GM12878 (cell line): ENCODE measurements around the gene CCDC137. TPM values are rescaled to one million over a fixed set of nuclear protein-coding genes. Genes with fewer than 3 reads are reported as not detected.

ENCODE experiments used
- ATAC-seq: fragments of 200-7000 bp; cut with Tn5 transposase; 3 replicates; pipeline ENCODE4 v1.9.1; 2020; ENCODE audit warnings: mild to moderate bottlenecking, moderate library complexity
- BruUV-seq: library from RNA; stranded (reverse); fragments of 400-500 nt; replicated peaks from 2 replicates; lab custom pipeline; 2021; lab: Mats Ljungman, UMichigan
- CTCF ChIA-PET: fragments of 300-600 bp; sonication (Branson Sonifier 250); formaldehyde crosslinking; extraction: SDS; loops from one replicate; lab custom pipeline; 2021; ENCODE audit warnings: inconsistent platforms; lab: Yijun Ruan, JAX
- POLR2A ChIA-PET: fragments of 350-600 bp; formaldehyde crosslinking; extraction: SDS; loops from one replicate; lab custom pipeline; 2021; ENCODE audit warnings: inconsistent platforms; lab: Charles Lee
- RAD21 ChIA-PET: fragments of 300-600 bp; sonication (Branson Sonifier 250); formaldehyde crosslinking; loops from one replicate; lab custom pipeline; 2023; ENCODE audit warnings: antibody characterized with exemption; ENCODE audit not compliant: unreplicated experiment; lab: Charles Lee
- SMC1A ChIA-PET: fragments of 300-600 bp; sonication (Branson Sonifier 250); formaldehyde crosslinking; loops from one replicate; lab custom pipeline; 2023; ENCODE audit not compliant: unreplicated experiment, uncharacterized antibody; lab: Charles Lee
- DNase-seq: peaks from one replicate; pipeline ENCODE4 v3.0.0-alpha.2; 2011; ENCODE audit warnings: low read depth, low spot score
- FAIRE-seq: peaks from 3 replicates; lab custom pipeline; 2011; peaks lifted over from hg19 to GRCh38; lab: Jason Lieb, UNC
- H2AFZ ChIP-seq: 2 replicates; pipeline ENCODE4 v1.6.0; 2011; ENCODE audit warnings: low read depth, low read length, control low read depth; ENCODE audit not compliant: control insufficient read depth
- H3K27ac ChIP-seq: 2 replicates; pipeline ENCODE4 v1.5.1; 2011; ENCODE audit warnings: control low read depth; ENCODE audit not compliant: control insufficient read depth, insufficient read depth
- H3K27me3 ChIP-seq, 2 experiments: replicated peaks in 1 of 2; 2 replicates each; pipeline versions ENCODE4 v1.6.0 to v1.6.1; 2011; ENCODE audit warnings: low read length in 1 of 2; ENCODE audit not compliant: control insufficient read depth in 2 of 2, insufficient read depth in 2 of 2
- H3K36me3 ChIP-seq, 2 experiments: 2 replicates each; pipeline ENCODE4 v1.5.1; 2011; ENCODE audit warnings: low read length in 1 of 2; ENCODE audit not compliant: control insufficient read depth in 2 of 2, insufficient read depth in 2 of 2
- H3K4me1 ChIP-seq: 2 replicates; pipeline ENCODE4 v1.6.1; 2011; ENCODE audit warnings: mild to moderate bottlenecking, low read length, moderate library complexity, mixed read lengths; ENCODE audit not compliant: control insufficient read depth, insufficient read depth
- H3K4me2 ChIP-seq: 2 replicates; pipeline ENCODE4 v1.6.0; 2011; ENCODE audit warnings: control low read depth; ENCODE audit not compliant: control insufficient read depth, insufficient read depth
- H3K4me3 ChIP-seq: fragments of 200-600 bp; sonication (generic); 2 replicates; pipeline ENCODE4 v1.5.1; 2016
- H3K79me2 ChIP-seq: 2 replicates; pipeline ENCODE4 v1.6.0; 2011; ENCODE audit warnings: low read length; ENCODE audit not compliant: control insufficient read depth, insufficient read depth
- H3K9ac ChIP-seq: 2 replicates; pipeline ENCODE4 v1.8.0; 2011; ENCODE audit warnings: low read length, control low read depth, mixed read lengths; ENCODE audit not compliant: control insufficient read depth, insufficient read depth
- H3K9me3 ChIP-seq: replicated peaks from 3 replicates; pipeline ENCODE4 v1.5.1; 2011; ENCODE audit warnings: mild to moderate bottlenecking, low read length; ENCODE audit not compliant: control insufficient read depth, insufficient read depth
- H4K20me1 ChIP-seq: 2 replicates; pipeline ENCODE4 v1.6.0; 2011; ENCODE audit not compliant: control insufficient read depth, insufficient read depth
- BHLHE40 ChIP-seq, 2 experiments: fragments of 450-650 bp in 1 of 2; IDR thresholded peaks; 2 replicates each; pipeline ENCODE4 v1.6.1; 2011 to 2017; ENCODE audit warnings: low read depth in 2 of 2, borderline replicate concordance in 1 of 2, improper control_type of control experiment in 1 of 2, low read length in 1 of 2, mild to moderate bottlenecking in 1 of 2
- E4F1 ChIP-seq: fragments of 450-650 bp; IDR thresholded peaks from 2 replicates; pipeline ENCODE4 v1.6.1; 2018; ENCODE audit warnings: borderline replicate concordance, mild to moderate bottlenecking; ENCODE audit not compliant: partially characterized antibody
- GATAD2B ChIP-seq: fragments of 450-650 bp; conservative IDR thresholded peaks from 2 replicates; pipeline ENCODE4 v1.6.1; 2017; ENCODE audit warnings: low read depth, mild to moderate bottlenecking, moderate library complexity
- NBN ChIP-seq: fragments of 450-650 bp; IDR thresholded peaks from 2 replicates; pipeline ENCODE4 v1.6.1; 2016
- NR2C2 ChIP-seq: IDR thresholded peaks from 2 replicates; pipeline ENCODE4 v1.6.1; 2011; ENCODE audit warnings: borderline replicate concordance, low read depth; ENCODE audit not compliant: control insufficient read depth, insufficient read length
- NRF1 ChIP-seq: conservative IDR thresholded peaks from 2 replicates; pipeline ENCODE4 v1.6.1; 2011; ENCODE audit warnings: mild to moderate bottlenecking, low read depth, low read length, improper control_type of control experiment
- POU2F2 ChIP-seq: IDR thresholded peaks from 3 replicates; pipeline ENCODE4 v1.6.1; 2011; ENCODE audit warnings: low read depth, mild to moderate bottlenecking, low read length, borderline replicate concordance
- SREBF1 ChIP-seq: IDR thresholded peaks from 2 replicates; pipeline ENCODE4 v1.6.1; 2012; ENCODE audit warnings: mild to moderate bottlenecking, low read length
- SRF ChIP-seq, 2 experiments: IDR thresholded peaks; 2 replicates each; pipeline ENCODE4 v1.6.1; 2011; ENCODE audit warnings: low read depth in 2 of 2, low read length in 2 of 2, mild to moderate bottlenecking in 1 of 2, moderate library complexity in 1 of 2
- ZBTB33 ChIP-seq: fragments of 450-650 bp; IDR thresholded peaks from 2 replicates; pipeline ENCODE4 v1.6.1; 2017; ENCODE audit warnings: mild to moderate bottlenecking
- ZNF207 ChIP-seq: fragments of 450-650 bp; IDR thresholded peaks from 2 replicates; pipeline ENCODE4 v1.6.1; 2014; ENCODE audit warnings: antibody characterized with exemption, mild to moderate bottlenecking, borderline replicate concordance
- ZNF274 ChIP-seq: IDR thresholded peaks from one replicate; pipeline ENCODE4 v1.8.0; 2011; ENCODE audit not compliant: insufficient read length, insufficient read depth
- ZNF592 ChIP-seq: fragments of 450-650 bp; IDR thresholded peaks from 2 replicates; pipeline ENCODE4 v1.6.1; 2017; ENCODE audit warnings: mild to moderate bottlenecking, moderate library complexity
- WGBS: methylation state at CpG from one replicate; pipeline ENCODE4 v1.1.6; 2016; ENCODE audit warnings: low lambda C conversion rate; ENCODE audit not compliant: insufficient replicate concordance, insufficient coverage; ENCODE audit errors: missing lambda C conversion rate; 5-methylcytosine and 5-hydroxymethylcytosine counted together
- in situ Hi-C: fragments of 300-500 bp; cut with MboI; formaldehyde crosslinking; loops from 9 replicates; pipeline ENCODE4 v1.14.3; 2018; ENCODE audit warnings: mixed read lengths
- intact Hi-C: fragments of 100-400 bp; cut with micrococcal nuclease; formaldehyde crosslinking; loops from one replicate; pipeline ENCODE4 v1.14.2; 2022; ENCODE audit not compliant: unreplicated experiment
- polyA plus RNA-seq, 11 experiments: library from polyadenylated mRNA; depleted of rRNA in 4 of 11; unstranded in 6 of 11; stranded (reverse) in 5 of 11; fragments of >200 nt; fragmentation: Nextera tagmentation in 4 of 11; fragmentation: Illumina TruSeq in 1 of 11; extraction: Ambion mirVana in 4 of 11; extraction: Trizol in 1 of 11; gene quantifications; 1 replicate in 1 of 11; 2 replicates in 10 of 11; pipeline versions ENCODE4 v1.2.1 to v1.2.3, GENCODE V29; 2011 to 2016; ENCODE audit warnings: inconsistent platforms in 2 of 11, missing spikeins in 2 of 11, low read depth in 1 of 11
- total RNA-seq, 4 experiments: library from RNA; depleted of rRNA in 3 of 4; stranded (reverse); fragments of >200 nt in 3 of 4; fragmentation: Illumina TruSeq in 1 of 4; extraction: Trizol in 1 of 4; gene quantifications; 2 replicates each; pipeline versions ENCODE4 v1.2.1 to v1.2.3, GENCODE V29; 2013 to 2021

CCDC137 gene
- total and polyA plus RNA-seq, 10 of the 15 experiments (the other 5 are each of a cell fraction or from before 2014, with no cell fraction given): 2.2 to 45.4 (median 22.1) TPM

GRCh38 chr17:81697261-81698044 lies 30.9 kb downstream of the CCDC137 start:
- Histone ChIP-seq H3K27me3 (no peaks in the 10 kb centered on the region), H3K4me3 (no peak overlapping the region), H3K27ac (no peak overlapping the region), H3K36me3 (peaks cover 22 to 42% of the 10 kb centered on the region in 2 experiments; a peak in 3 of 4 replicates), H4K20me1 (0 out of 2 replicates have a peak, but pooled peaks cover 3% of the 10 kb centered on the region), H3K9ac (no peak overlapping the region), H2AFZ (no peak overlapping the region), H3K4me2 (no peak overlapping the region), H3K9me3 (no peaks in the 10 kb centered on the region), H3K79me2 (peaks cover 14% of the 10 kb centered on the region), H3K4me1 (peaks cover 8% of the 10 kb centered on the region)
- in situ Hi-C loops: no loop called here
- ChIA-PET POLR2A (no interaction called here), RAD21 (no interaction called here), SMC1A (no interaction called here), CTCF (no interaction called here)
- WGBS: 90% methylated on average over 25 of the region's 25 CpGs
- DNase-seq (no peak), FAIRE-seq (no peak), ATAC-seq (no peak)
- no TSS peak for BruUV-seq
- intact Hi-C loops: no loop called here
- TF ChIP-seq NR2C2 (no peak), GATAD2B (no peak), SRF (IDR thresholded peaks at IDR 0.05; ENCODE audit: low read depth in 2 of 2, low read length in 2 of 2) (no peak), ZNF274 (no peak), ZBTB33 (no peak), E4F1 (no peak), ZNF592 (no peak), NBN (no peak), BHLHE40 (IDR thresholded peaks at IDR 0.05; ENCODE audit: borderline replicate concordance in 1 of 2, low read depth in 2 of 2, low read length in 1 of 2) (no peak), POU2F2 (no peak), SREBF1 (no peak), ZNF207 (no peak), NRF1 (no peak)
